Progenitor cell of endocrine pancreas (in vitro differentiated cells): Measurements from ENCODE around the gene BTBD18. TPM values are rescaled to one million over a fixed set of nuclear protein-coding genes. Genes with fewer than 3 reads are reported as not detected.

ENCODE experiments used
- DNase-seq: peaks from one replicate; pipeline ENCODE4 v3.0.0; 2021; ENCODE audit warnings: low spot score; ENCODE audit not compliant: unreplicated experiment
- H3K27ac Mint-ChIP-seq: 2 replicates; pipeline ENCODE4 v1.8.0; 2021; ENCODE audit warnings: mild to moderate bottlenecking, moderate library complexity, mixed read lengths
- H3K27me3 Mint-ChIP-seq: 2 replicates; pipeline ENCODE4 v1.8.0; 2021; ENCODE audit warnings: mixed read lengths
- H3K36me3 Mint-ChIP-seq: 2 replicates; pipeline ENCODE4 v1.8.0; 2022; ENCODE audit warnings: mixed read lengths; ENCODE audit not compliant: insufficient read depth
- H3K4me1 Mint-ChIP-seq: 2 replicates; pipeline ENCODE4 v1.8.0; 2021; ENCODE audit warnings: low read depth, mixed read lengths
- H3K4me3 Mint-ChIP-seq: 2 replicates; pipeline ENCODE4 v1.8.0; 2021; ENCODE audit warnings: low read depth, mild to moderate bottlenecking, moderate library complexity, mixed read lengths
- H3K9me3 Mint-ChIP-seq: 2 replicates; pipeline ENCODE4 v1.8.0; 2021; ENCODE audit warnings: low read depth, mixed read lengths
- CTCF ChIP-seq: fragments of 200-600 bp; sonication (generic); IDR thresholded peaks from one replicate; pipeline ENCODE4 v1.5.0; 2021; ENCODE audit warnings: antibody characterized with exemption, mild to moderate bottlenecking; ENCODE audit not compliant: unreplicated experiment
- total RNA-seq: library from RNA; stranded (reverse); gene quantifications from 2 replicates; pipeline ENCODE4 v1.2.1, GENCODE V29; 2021

Gene BTBD18
- total RNA-seq, 1 donor from 2014 or later = not detected

- DNase-seq = no peak
- Mint-ChIP-seq H3K4me3 (no peak overlapping the region), H3K36me3 (peaks cover 34% of the 10 kb centered on the region), H3K4me1 (peaks cover 41% of the 10 kb centered on the region), H3K27me3 (no peaks in the 10 kb centered on the region), H3K9me3 (peaks cover 5% of the 10 kb centered on the region), H3K27ac (no peak overlapping the region)
- no peak for TF ChIP-seq CTCF
Measured at GRCh38 chr11:57770793-57771192, 19.2 kb upstream of the BTBD18 start.

GRCh38 chr11:57764972-57765371 lies 13.4 kb upstream of the BTBD18 start:
- no peaks in the 10 kb centered on the region for H3K27me3 Mint-ChIP-seq
- no peak for DNase-seq
- H3K36me3 Mint-ChIP-seq = peaks cover 25% of the 10 kb centered on the region
- TF ChIP-seq CTCF = no peak
- peak overlapping the region; percentile 94 for H3K27ac Mint-ChIP-seq
- H3K4me3 Mint-ChIP-seq = peak overlapping the region; percentile 92
- peaks cover 5% of the 10 kb centered on the region for H3K9me3 Mint-ChIP-seq
- H3K4me1 Mint-ChIP-seq = peaks cover 33% of the 10 kb centered on the region

GRCh38 chr11:57764566-57764965 lies 12.9 kb upstream of the BTBD18 start:
- no peak for TF ChIP-seq CTCF
- no peak for DNase-seq
- peaks cover 2% of the 10 kb centered on the region for H3K9me3 Mint-ChIP-seq
- peaks cover 21% of the 10 kb centered on the region for H3K36me3 Mint-ChIP-seq
- peaks cover 30% of the 10 kb centered on the region for H3K4me1 Mint-ChIP-seq
- peak overlapping the region; percentile 92 for H3K4me3 Mint-ChIP-seq
- H3K27ac Mint-ChIP-seq = peak overlapping the region; percentile 94
- H3K27me3 Mint-ChIP-seq = no peaks in the 10 kb centered on the region

- Mint-ChIP-seq H3K27me3 (no peaks in the 10 kb centered on the region), H3K36me3 (peaks cover 19% of the 10 kb centered on the region), H3K9me3 (no peaks in the 10 kb centered on the region), H3K4me3 (peak overlapping the region; percentile 92), H3K27ac (peak overlapping the region; percentile 94), H3K4me1 (peaks cover 27% of the 10 kb centered on the region)
- DNase-seq = no peak
- TF ChIP-seq CTCF = no peak
Measured at GRCh38 chr11:57764021-57764420, 12.4 kb upstream of the BTBD18 start.

- Mint-ChIP-seq H3K4me1 (peaks cover 27% of the 10 kb centered on the region), H3K36me3 (peaks cover 19% of the 10 kb centered on the region), H3K27me3 (no peaks in the 10 kb centered on the region), H3K27ac (peak overlapping the region; percentile 94), H3K9me3 (no peaks in the 10 kb centered on the region), H3K4me3 (peak overlapping the region; percentile 92)
- no peak for DNase-seq
- TF ChIP-seq CTCF = peak; percentile 39
Measured at GRCh38 chr11:57763568-57763967, 11.9 kb upstream of the BTBD18 start.
